AG10803 (cell line): Measurements from ENCODE around the gene FAM174B.

Experiments
- DNase-seq: peaks from one replicate; pipeline ENCODE4 v3.0.0; 2010; ENCODE audit warnings: low read depth
- H3K4me3 ChIP-seq: 2 replicates; pipeline ENCODE4 v1.5.1; 2011; ENCODE audit warnings: mild to moderate bottlenecking, low read length, control low read depth
- CTCF ChIP-seq: conservative IDR thresholded peaks from 2 replicates; pipeline ENCODE4 v1.5.1; 2011; ENCODE audit warnings: mild to moderate bottlenecking, low read length, control low read depth, inconsistent platforms

FAM174B gene

GRCh38 chr15:92665100-92665555 lies 9.6 kb upstream of the FAM174B start:
- DNase-seq, result peak; percentile 16
- no peak overlapping the region for H3K4me3 ChIP-seq
- no peak for TF ChIP-seq CTCF

GRCh38 chr15:92664178-92664900 lies 8.8 kb upstream of the FAM174B start:
- no peak overlapping the region for H3K4me3 ChIP-seq
- no peak for TF ChIP-seq CTCF
- no peak for DNase-seq

GRCh38 chr15:92663250-92663951 lies 7.8 kb upstream of the FAM174B start:
- TF ChIP-seq CTCF, result no peak
- H3K4me3 ChIP-seq, result no peak overlapping the region
- no peak for DNase-seq

- no peak for TF ChIP-seq CTCF
- no peak for DNase-seq
- H3K4me3 ChIP-seq, result no peak overlapping the region
Observed at GRCh38 chr15:92662762-92663161, 7.2 kb upstream of the FAM174B start.

- DNase-seq, result no peak
- no peak for TF ChIP-seq CTCF
- H3K4me3 ChIP-seq, result no peak overlapping the region
Observed at GRCh38 chr15:92661956-92662355, 6.4 kb upstream of the FAM174B start.

- H3K4me3 ChIP-seq, result no peak overlapping the region
- no peak for TF ChIP-seq CTCF
- no peak for DNase-seq
Observed at GRCh38 chr15:92661069-92661468, 5.5 kb upstream of the FAM174B start.

GRCh38 chr15:92657486-92657885 lies 1.9 kb upstream of the FAM174B start:
- H3K4me3 ChIP-seq, result no peak overlapping the region
- DNase-seq, result no peak
- no peak for TF ChIP-seq CTCF
